Fibroblast of the aortic adventitia (primary cell): ENCODE measurements around the gene MORN1. TPM values are rescaled to one million over a fixed set of nuclear protein-coding genes. Genes with fewer than 3 reads are reported as not detected.
"Not testable (repeated sequence)": the region's sequence is repeated elsewhere in the genome, so short reads cannot be mapped to it uniquely, and the experiment has no call there.

Experiments
- DNase-seq: peaks from one replicate; pipeline ENCODE4 v3.0.0-alpha.2; 2010; ENCODE audit warnings: low read depth
- H3K4me3 ChIP-seq: 2 replicates; pipeline ENCODE4 v1.5.1; 2011; ENCODE audit warnings: low read depth, mild to moderate bottlenecking, control low read depth, low read length, moderate library complexity
- CTCF ChIP-seq: IDR thresholded peaks from 2 replicates; pipeline ENCODE4 v1.5.1; 2011; ENCODE audit warnings: mild to moderate bottlenecking, low read length, control low read depth, inconsistent platforms; ENCODE audit not compliant: insufficient read depth
- total RNA-seq: library from RNA; depleted of rRNA; stranded (reverse); fragments of >200 nt; gene quantifications from 2 replicates; pipeline ENCODE4 v1.2.3, GENCODE V29; 2012; ENCODE audit warnings: low replicate concordance

The MORN1 gene
- 8.2 and 11.8 TPM in 2 replicates for total RNA-seq

GRCh38 chr1:2391041-2391930, at the start of gene MORN1, which contains the start of gene RER1:
Gene MORN1, minus strand, starts transcription at chr1:2391554. Its CDS starts 21 bp downstream, at chr1:2391533.
Gene RER1, plus strand, starts transcription at chr1:2391841. Its CDS starts 3,950 bp downstream, at chr1:2395791.
- TF ChIP-seq CTCF: no peak

GRCh38 chr1:2440346-2440745, 49.0 kb upstream of the MORN1 start:
- not testable (repeated sequence) for H3K4me3 ChIP-seq, DNase-seq

More at GRCh38 chr1:2391041-2391930, at the start of gene MORN1, which contains the start of gene RER1:
- peak within 1 kb of the TSS; percentile 93 for H3K4me3 ChIP-seq
- DNase-seq: peak; percentile 98

- no peak overlapping the region for H3K4me3 ChIP-seq
- TF ChIP-seq CTCF: no peak
- no peak for DNase-seq
Measured at GRCh38 chr1:2439369-2439768, 48.0 kb upstream of the MORN1 start.

DNA sequence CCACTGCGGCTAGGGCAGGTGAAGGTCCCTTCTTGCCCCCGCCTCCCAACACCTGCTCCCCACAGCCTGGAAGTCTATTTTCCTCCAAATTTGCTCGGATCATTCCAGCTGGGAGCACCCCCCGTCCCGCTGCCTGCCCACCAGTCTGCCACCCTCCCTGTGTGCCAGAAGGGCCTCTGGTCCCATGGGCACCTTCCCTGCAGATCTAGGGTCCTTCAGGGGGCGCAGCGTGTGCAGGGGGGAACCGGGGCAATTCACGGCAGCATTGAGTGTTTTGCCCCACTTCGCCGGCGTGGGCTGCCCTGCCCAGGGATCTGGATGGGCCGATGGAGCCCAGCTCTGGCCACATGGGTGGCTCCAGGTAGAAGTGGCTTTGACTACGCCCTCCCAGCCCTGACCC, 47.3 kb upstream of the MORN1 start:
- no peak for DNase-seq
- no peak for TF ChIP-seq CTCF
- no peak overlapping the region for H3K4me3 ChIP-seq

GRCh38 chr1:2438038-2438437, 46.7 kb upstream of the MORN1 start:
- DNase-seq: no peak
- no peak overlapping the region for H3K4me3 ChIP-seq
- no peak for TF ChIP-seq CTCF

GRCh38 chr1:2437617-2438016, 46.3 kb upstream of the MORN1 start:
- no peak for DNase-seq
- TF ChIP-seq CTCF: no peak
- H3K4me3 ChIP-seq: no peak overlapping the region

- no peak for TF ChIP-seq CTCF
- H3K4me3 ChIP-seq: no peak overlapping the region
- DNase-seq: no peak
Measured at GRCh38 chr1:2436876-2437275, 45.5 kb upstream of the MORN1 start.
